ENCODE data around the gene NTNG1. TPM values are rescaled to one million over a fixed set of nuclear protein-coding genes. Genes with fewer than 3 reads are reported as not detected.
A peak's percentile ranks its signal among the peaks of the same experiment; 100 is the strongest.

NTNG1 gene
- total RNA-seq, 1 experiment from 2014 or later: 1.5 TPM

- Histone ChIP-seq H4K20me1 (ENCODE audit: control insufficient read depth, insufficient read depth, insufficient read length) (no peaks in the 10 kb centered on the region), H2AK5ac (ENCODE audit: insufficient read length, low read length) (no peak overlapping the region), H3K56ac (ENCODE audit: insufficient read length, low read depth, low read length) (no peak overlapping the region), H3K27me3 (ENCODE audit: insufficient read depth, low read length) (no peaks in the 10 kb centered on the region), H2BK15ac (ENCODE audit: low read depth, low read length) (no peak overlapping the region), H4K5ac (ENCODE audit: insufficient read length, low read depth, low read length) (no peak overlapping the region), H3K79me2 (ENCODE audit: insufficient read depth, low read length) (no peaks in the 10 kb centered on the region), H4K91ac (ENCODE audit: insufficient read length, low read depth, low read length) (no peak overlapping the region), H3K4me2 (ENCODE audit: insufficient read depth, insufficient read length, low read length) (no peak overlapping the region), H3K23me2 (ENCODE audit: insufficient read length, low read depth, low read length, poor library complexity, severe bottlenecking) (no peaks in the 10 kb centered on the region), H3K23ac (ENCODE audit: insufficient read length, low read depth, low read length) (no peak overlapping the region), H4K8ac (replicated peaks; ENCODE audit: insufficient read length, low read depth, low read length) (no peak overlapping the region), H3K4ac (ENCODE audit: low read depth, low read length) (no peak overlapping the region), H3K9ac (ENCODE audit: extremely low read depth, insufficient read length, low read length) (no peak overlapping the region), H2BK20ac (ENCODE audit: low read depth, low read length, poor library complexity, severe bottlenecking) (no peak overlapping the region), H3K4me1 (ENCODE audit: insufficient read depth, low read length) (peaks cover 8% of the 10 kb centered on the region; the same call in 1 of the 2 replicates), H3T11ph (ENCODE audit: low read length) (peak overlapping the region; percentile 60), H3K14ac (ENCODE audit: insufficient read depth, low read length) (no peak overlapping the region), H2BK5ac (ENCODE audit: insufficient read length, low read length) (no peak overlapping the region), H3K27ac (ENCODE audit: insufficient read length, low read depth, low read length) (peak overlapping the region; percentile 40), H2BK120ac (ENCODE audit: low read depth, low read length, poor library complexity, severe bottlenecking) (no peak overlapping the region), H3K18ac (ENCODE audit: insufficient read length, low read depth, low read length) (no peak overlapping the region), H3K79me1 (ENCODE audit: insufficient read depth, low read depth, low read length, poor library complexity, severe bottlenecking) (no peaks in the 10 kb centered on the region), H3K9me3 (ENCODE audit: control insufficient read depth, low read depth, low read length) (no peaks in the 10 kb centered on the region), H2BK12ac (ENCODE audit: insufficient read length, low read depth, low read length) (no peak overlapping the region), H2AFZ (ENCODE audit: low read length) (peak overlapping the region; percentile 2)
- Mint-ChIP-seq H3K9me3 (peaks cover 0 to 2% of the 10 kb centered on the region in 2 experiments; a peak in 1 of 5 replicates), H3K4me1 (peaks cover 14% of the 10 kb centered on the region in 2 experiments; a peak in 3 of 4 replicates), H3K36me3 (ENCODE audit: insufficient read depth in 1 of 3, low read depth in 3 of 3) (no peaks in the 10 kb centered on the region), H3K4me3 (no peak overlapping the region), H3K27ac (peak overlapping the region; percentile 31 to 80 (median 73)), H3K27me3 (ENCODE audit: low read depth) (no peaks in the 10 kb centered on the region)
- DNase-seq: peak; percentile 55
- WGBS (ENCODE audit: extremely low coverage, insufficient read length, low lambda C conversion rate): no CpG with 5 or more reads among the region's 1 CpG
- no peak for TF ChIP-seq CTCF (conservative IDR thresholded peaks at IDR 0.05)
Measured at GRCh38 chr1:107195476-107195875, 54.6 kb downstream of the NTNG1 start.
